Trophoblast cell (in vitro differentiated cells and primary cell): ENCODE measurements around the gene CRTC1.

Experiments
- DNase-seq, 2 donors: peaks; one replicate each; pipeline ENCODE4 v3.0.0-alpha.2; 2016
- H2AFZ ChIP-seq: 2 replicates; pipeline ENCODE4 v1.6.1; 2013; ENCODE audit warnings: low read length, moderate library complexity, mild to moderate bottlenecking; ENCODE audit not compliant: insufficient read depth, poor library complexity
- H2AK5ac ChIP-seq: 2 replicates; pipeline ENCODE4 v1.6.1; 2013; ENCODE audit warnings: mild to moderate bottlenecking, low read length
- H2BK120ac ChIP-seq: 2 replicates; pipeline ENCODE4 v1.6.1; 2013; ENCODE audit warnings: low read length, mild to moderate bottlenecking, moderate library complexity; ENCODE audit not compliant: insufficient read depth, poor library complexity
- H2BK12ac ChIP-seq: 2 replicates; pipeline ENCODE4 v1.6.1; 2013; ENCODE audit warnings: mild to moderate bottlenecking, low read length, moderate library complexity
- H2BK5ac ChIP-seq: 2 replicates; pipeline ENCODE4 v1.6.1; 2013; ENCODE audit warnings: low read length, low read depth, moderate library complexity, mild to moderate bottlenecking; ENCODE audit not compliant: poor library complexity
- H3K14ac ChIP-seq: 2 replicates; pipeline ENCODE4 v1.6.1; 2013; ENCODE audit warnings: mild to moderate bottlenecking, low read length
- H3K18ac ChIP-seq: 2 replicates; pipeline ENCODE4 v1.6.1; 2013; ENCODE audit warnings: mild to moderate bottlenecking, low read length
- H3K23ac ChIP-seq: 2 replicates; pipeline ENCODE4 v1.6.1; 2013; ENCODE audit warnings: low read length
- H3K27ac ChIP-seq: 2 replicates; pipeline ENCODE4 v1.5.1; 2013; ENCODE audit warnings: low read depth, mild to moderate bottlenecking, inconsistent platforms, low read length, moderate library complexity
- H3K27me3 ChIP-seq: 2 replicates; pipeline ENCODE4 v1.6.1; 2013; ENCODE audit warnings: inconsistent platforms, mild to moderate bottlenecking, low read length, moderate library complexity; ENCODE audit not compliant: insufficient read depth
- H3K36me3 ChIP-seq, 2 experiments: 1 replicate in 1 of 2; 2 replicates in 1 of 2; pipeline ENCODE4 v1.6.1; 2013; ENCODE audit warnings: low read length in 2 of 2, mild to moderate bottlenecking in 2 of 2, moderate library complexity in 1 of 2; ENCODE audit not compliant: insufficient read depth in 2 of 2, control insufficient read depth in 1 of 2
- H3K4ac ChIP-seq: 2 replicates; pipeline ENCODE4 v1.6.1; 2013; ENCODE audit warnings: low read depth, mild to moderate bottlenecking, low read length, moderate library complexity
- H3K4me1 ChIP-seq, 2 experiments: 1 replicate in 1 of 2; 2 replicates in 1 of 2; pipeline ENCODE4 v1.6.1; 2013; ENCODE audit warnings: low read length in 2 of 2, mild to moderate bottlenecking in 2 of 2, moderate library complexity in 1 of 2; ENCODE audit not compliant: insufficient read depth in 2 of 2, control insufficient read depth in 1 of 2
- H3K4me2 ChIP-seq: 2 replicates; pipeline ENCODE4 v1.6.1; 2013; ENCODE audit warnings: inconsistent platforms, mild to moderate bottlenecking, low read length, moderate library complexity
- H3K4me3 ChIP-seq: 2 replicates; pipeline ENCODE4 v1.5.1; 2013; ENCODE audit warnings: mild to moderate bottlenecking, low read depth, low read length, inconsistent platforms
- H3K79me1 ChIP-seq: one replicate; pipeline ENCODE4 v1.6.1; 2013; ENCODE audit warnings: low read length
- H3K79me2 ChIP-seq: 2 replicates; pipeline ENCODE4 v1.6.1; 2013; ENCODE audit warnings: low read length, mild to moderate bottlenecking; ENCODE audit not compliant: control insufficient read depth, insufficient read depth, poor library complexity
- H3K9ac ChIP-seq: 2 replicates; pipeline ENCODE4 v1.6.1; 2013; ENCODE audit warnings: mild to moderate bottlenecking, low read length
- H3K9me3 ChIP-seq: 2 replicates; pipeline ENCODE4 v1.6.1; 2013; ENCODE audit warnings: low read depth, mild to moderate bottlenecking, control low read depth, inconsistent platforms, low read length; ENCODE audit not compliant: insufficient read depth
- H4K12ac ChIP-seq: 2 replicates; pipeline ENCODE4 v1.6.1; 2013; ENCODE audit warnings: low read depth, mild to moderate bottlenecking, low read length, moderate library complexity
- H4K8ac ChIP-seq: 2 replicates; pipeline ENCODE4 v1.6.1; 2013; ENCODE audit warnings: low read depth, mild to moderate bottlenecking, low read length, moderate library complexity
- H4K91ac ChIP-seq: one replicate; pipeline ENCODE4 v1.6.1; 2013; ENCODE audit warnings: low read depth, mild to moderate bottlenecking, low read length, moderate library complexity
- WGBS: extraction: QIAGEN DNeasy Blood & Tissue Kit; methylation state at CpG from one replicate; pipeline ENCODE4 v1.1.7; 2013; ENCODE audit warnings: missing lambda C conversion rate; ENCODE audit not compliant: insufficient read length, insufficient coverage; ENCODE audit errors: extremely low coverage; 5-methylcytosine and 5-hydroxymethylcytosine counted together

CRTC1 gene

GRCh38 chr19:18772620-18773587 is 89.4 kb downstream of the CRTC1 start:
- H4K12ac ChIP-seq, result no peak overlapping the region
- no peaks in the 10 kb centered on the region for H3K27me3 ChIP-seq
- peaks cover 8% of the 10 kb centered on the region for H3K9me3 ChIP-seq
- H2BK5ac ChIP-seq, result no peak overlapping the region
- no peaks in the 10 kb centered on the region for H3K36me3 ChIP-seq
- H3K4ac ChIP-seq, result no peak overlapping the region
- no peak overlapping the region for H3K4me2 ChIP-seq
- H2AFZ ChIP-seq, result no peak overlapping the region
- no peak overlapping the region for H3K14ac ChIP-seq
- peaks cover 9 to 12% of the 10 kb centered on the region in 2 experiments for H3K4me1 ChIP-seq
- DNase-seq, result peak in 1 of 2 donors; percentile 17
- no peak overlapping the region for H2BK12ac ChIP-seq
- H2BK120ac ChIP-seq, result no peak overlapping the region
- no peak overlapping the region for H3K9ac ChIP-seq
- H3K23ac ChIP-seq, result no peak overlapping the region
- no peak overlapping the region for H3K18ac ChIP-seq
- H3K79me2 ChIP-seq, result no peaks in the 10 kb centered on the region
- H3K27ac ChIP-seq, result no peak overlapping the region
- H3K79me1 ChIP-seq, result no peaks in the 10 kb centered on the region
- H4K8ac ChIP-seq, result no peak overlapping the region
- no CpG with 5 or more reads among the region's 27 CpGs for WGBS
- no peak overlapping the region for H3K4me3 ChIP-seq
- H4K91ac ChIP-seq, result no peak overlapping the region
- no peak overlapping the region for H2AK5ac ChIP-seq

GRCh38 chr19:18773682-18774081 is 90.2 kb downstream of the CRTC1 start:
- Histone ChIP-seq H4K91ac (no peak overlapping the region), H4K8ac (no peak overlapping the region), H4K12ac (no peak overlapping the region), H3K9me3 (peaks cover 11% of the 10 kb centered on the region), H2BK5ac (no peak overlapping the region), H2AFZ (no peak overlapping the region), H3K4me3 (no peak overlapping the region), H3K4me1 (peaks cover 9 to 12% of the 10 kb centered on the region in 2 experiments), H3K23ac (no peak overlapping the region), H3K14ac (no peak overlapping the region), H2BK12ac (no peak overlapping the region), H3K9ac (no peak overlapping the region), H3K4me2 (no peak overlapping the region), H3K27me3 (no peaks in the 10 kb centered on the region), H3K79me1 (no peaks in the 10 kb centered on the region), H3K36me3 (no peaks in the 10 kb centered on the region), H3K79me2 (no peaks in the 10 kb centered on the region), H3K4ac (no peak overlapping the region), H2AK5ac (no peak overlapping the region), H3K18ac (no peak overlapping the region), H3K27ac (no peak overlapping the region), H2BK120ac (no peak overlapping the region)
- no peak for DNase-seq
- no CpG with 5 or more reads among the region's 9 CpGs for WGBS

GRCh38 chr19:18774107-18774506 is 90.6 kb downstream of the CRTC1 start:
- H3K9ac ChIP-seq, result no peak overlapping the region
- H3K18ac ChIP-seq, result no peak overlapping the region
- H3K14ac ChIP-seq, result no peak overlapping the region
- no peak overlapping the region for H2BK5ac ChIP-seq
- no peak overlapping the region for H3K4ac ChIP-seq
- no peak overlapping the region for H4K12ac ChIP-seq
- no peaks in the 10 kb centered on the region for H3K27me3 ChIP-seq
- no peak overlapping the region for H4K8ac ChIP-seq
- no peak overlapping the region for H2AFZ ChIP-seq
- H2BK120ac ChIP-seq, result no peak overlapping the region
- no peaks in the 10 kb centered on the region for H3K36me3 ChIP-seq
- no peak overlapping the region for H3K23ac ChIP-seq
- no peak overlapping the region for H3K4me2 ChIP-seq
- H3K4me1 ChIP-seq, result peaks cover 9 to 12% of the 10 kb centered on the region in 2 experiments
- no peak overlapping the region for H3K4me3 ChIP-seq
- H3K9me3 ChIP-seq, result peaks cover 11% of the 10 kb centered on the region
- no peak overlapping the region for H4K91ac ChIP-seq
- no CpG with 5 or more reads among the region's 11 CpGs for WGBS
- H2AK5ac ChIP-seq, result no peak overlapping the region
- no peak overlapping the region for H3K27ac ChIP-seq
- H3K79me2 ChIP-seq, result no peaks in the 10 kb centered on the region
- H2BK12ac ChIP-seq, result no peak overlapping the region
- H3K79me1 ChIP-seq, result no peaks in the 10 kb centered on the region
- DNase-seq, result no peak

GRCh38 chr19:18774782-18775444 is 91.4 kb downstream of the CRTC1 start:
- WGBS, result no CpG with 5 or more reads among the region's 40 CpGs
- H3K79me2 ChIP-seq, result no peaks in the 10 kb centered on the region

More at GRCh38 chr19:18774782-18775444, 91.4 kb downstream of the CRTC1 start:
- H2BK5ac ChIP-seq, result no peak overlapping the region
- H3K9me3 ChIP-seq, result peaks cover 11% of the 10 kb centered on the region
- no peaks in the 10 kb centered on the region for H3K27me3 ChIP-seq
- H2BK12ac ChIP-seq, result no peak overlapping the region
- H3K4ac ChIP-seq, result no peak overlapping the region
- H3K4me1 ChIP-seq, result peaks cover 9 to 12% of the 10 kb centered on the region in 2 experiments
- no peak overlapping the region for H4K8ac ChIP-seq
- H3K18ac ChIP-seq, result no peak overlapping the region
- H3K4me3 ChIP-seq, result no peak overlapping the region
- H3K79me1 ChIP-seq, result no peaks in the 10 kb centered on the region
- H2AFZ ChIP-seq, result no peak overlapping the region
- no peak overlapping the region for H2AK5ac ChIP-seq
- H4K12ac ChIP-seq, result no peak overlapping the region
- no peak overlapping the region for H3K27ac ChIP-seq
- no peaks in the 10 kb centered on the region for H3K36me3 ChIP-seq
- no peak for DNase-seq
- H2BK120ac ChIP-seq, result no peak overlapping the region
- no peak overlapping the region for H3K14ac ChIP-seq
- H3K23ac ChIP-seq, result no peak overlapping the region
- H3K9ac ChIP-seq, result no peak overlapping the region
- H4K91ac ChIP-seq, result no peak overlapping the region
- no peak overlapping the region for H3K4me2 ChIP-seq
